Hematopoietic multipotent progenitor cell (in vitro differentiated cells): ENCODE data around the gene MMEL1. TPM values are rescaled to one million over a fixed set of nuclear protein-coding genes. Genes with fewer than 3 reads are reported as not detected.
"Not testable (repeated sequence)": the region's sequence is repeated elsewhere in the genome, so short reads cannot be mapped to it uniquely, and the experiment has no call there.

Experiments used
- DNase-seq, 3 donors: peaks; one replicate each; pipeline ENCODE4 v3.0.0-alpha.2; 2011 to 2015; ENCODE audit warnings: low read depth in 2 of 3, low spot score in 2 of 3
- total RNA-seq: library from RNA; depleted of rRNA; stranded (reverse); fragments of >200 nt; gene quantifications from one replicate; pipeline ENCODE4 v1.2.3, GENCODE V29; 2012

The MMEL1 gene
- total RNA-seq, 1 donor: 8.1 TPM

- peak in 1 of 3 donors; percentile 16 for DNase-seq
Measured at GRCh38 chr1:2561898-2562895, 70.6 kb downstream of the MMEL1 start.

GRCh38 chr1:2561446-2561845 lies 71.4 kb downstream of the MMEL1 start:
- no peak for DNase-seq

GRCh38 chr1:2560299-2561073 lies 72.3 kb downstream of the MMEL1 start:
- DNase-seq: no peak

- DNase-seq: no peak
Measured at GRCh38 chr1:2559509-2560298, 73.1 kb downstream of the MMEL1 start.

- no peak for DNase-seq
Measured at GRCh38 chr1:2558861-2559260, 74.0 kb downstream of the MMEL1 start.

- no peak for DNase-seq
Measured at GRCh38 chr1:2558420-2558819, 74.4 kb downstream of the MMEL1 start.

GRCh38 chr1:2557482-2558400 lies 75.1 kb downstream of the MMEL1 start:
- no peak for DNase-seq

- peak in 1 of 3 donors; percentile 16 for DNase-seq
Measured at GRCh38 chr1:2556678-2557481, 75.9 kb downstream of the MMEL1 start.

- peak in 2 of 3 donors; percentile 84 to 90 for DNase-seq
Measured at GRCh38 chr1:2556277-2556677, 76.5 kb downstream of the MMEL1 start, which contains the start of gene TNFRSF14. TSS of gene TNFRSF14 (plus strand) at chr1:2556371. CDS start at chr1:2556665, 294 bp downstream.

GRCh38 chr1:2555634-2556276 lies 77.1 kb downstream of the MMEL1 start:
- DNase-seq: peak in 2 of 3 donors; percentile 88 to 89

- DNase-seq: peak in 2 of 3 donors; percentile 79 to 81
Measured at GRCh38 chr1:2554621-2555387, 78.0 kb downstream of the MMEL1 start.

GRCh38 chr1:2553871-2554620 lies 78.8 kb downstream of the MMEL1 start:
- no peak for DNase-seq

- DNase-seq: not testable (repeated sequence)
Measured at GRCh38 chr1:2553076-2553475, 79.7 kb downstream of the MMEL1 start.

GRCh38 chr1:2552189-2552588 lies 80.6 kb downstream of the MMEL1 start:
- DNase-seq: no peak

- not testable (repeated sequence) for DNase-seq
Measured at GRCh38 chr1:2551544-2551943, 81.3 kb downstream of the MMEL1 start.

GRCh38 chr1:2550309-2550861 lies 82.4 kb downstream of the MMEL1 start:
- DNase-seq: not testable (repeated sequence)
